GM18519 (cell line): Measurements from ENCODE around the gene FAM210A.
"Not testable (repeated sequence)": the region's sequence is repeated elsewhere in the genome, so short reads cannot be mapped to it uniquely, and the experiment has no call there.

Experiments
- ATAC-seq: cut with Tn5 transposase; IDR thresholded peaks from one replicate; pipeline ENCODE4 v1.9.1; 2021; ENCODE audit warnings: mild to moderate bottlenecking, moderate library complexity; ENCODE audit not compliant: unreplicated experiment, low FRiP score

Gene FAM210A

GRCh38 chr18:13726232-13726971 lies at the start of gene FAM210A, which contains the start of gene RNMT:
Gene FAM210A, minus strand, starts transcription at chr18:13726558. Its CDS starts 44,481 bp downstream, at chr18:13682077.
Gene RNMT, plus strand, starts transcription at chr18:13726673. Its CDS starts 4,845 bp downstream, at chr18:13731518.
- peak; percentile 86 for ATAC-seq

- ATAC-seq = no peak
These were observed 48.7 kb upstream of the FAM210A start for GRCh38 chr18:13775058-13775457.

- ATAC-seq = no peak
These were observed 36.5 kb upstream of the FAM210A start for GRCh38 chr18:13762690-13763439.

GRCh38 chr18:13760047-13760446 lies 33.7 kb upstream of the FAM210A start:
- no peak for ATAC-seq

- no peak for ATAC-seq
These were observed 32.3 kb upstream of the FAM210A start for GRCh38 chr18:13758622-13759021.

GRCh38 chr18:13756671-13757070 lies 30.3 kb upstream of the FAM210A start:
- no peak for ATAC-seq

- ATAC-seq = no peak
These were observed 29.9 kb upstream of the FAM210A start for GRCh38 chr18:13756261-13756660.

- not testable (repeated sequence) for ATAC-seq
These were observed 25.2 kb upstream of the FAM210A start for GRCh38 chr18:13751599-13751998.

- ATAC-seq = no peak
These were observed 20.3 kb upstream of the FAM210A start for GRCh38 chr18:13746633-13747032.

GRCh38 chr18:13745696-13746095 lies 19.3 kb upstream of the FAM210A start:
- ATAC-seq = no peak

- ATAC-seq = no peak
These were observed 9.3 kb upstream of the FAM210A start for GRCh38 chr18:13735681-13736080.

GRCh38 chr18:13730481-13730880 lies 4.1 kb upstream of the FAM210A start:
- ATAC-seq = no peak

- peak; percentile 3 for ATAC-seq
These were observed 594 bp upstream of the FAM210A start for GRCh38 chr18:13726972-13727331.

GRCh38 chr18:13725566-13726231 lies 659 bp downstream of the FAM210A start:
- ATAC-seq = no peak

- ATAC-seq = no peak
These were observed 5.5 kb downstream of the FAM210A start for GRCh38 chr18:13720847-13721246.

GRCh38 chr18:13720123-13720522 lies 6.2 kb downstream of the FAM210A start:
- no peak for ATAC-seq

- no peak for ATAC-seq
These were observed 9.4 kb downstream of the FAM210A start for GRCh38 chr18:13716916-13717315.

GRCh38 chr18:13715330-13715729 lies 11.0 kb downstream of the FAM210A start:
- ATAC-seq = no peak

GRCh38 chr18:13713455-13714055 lies 12.8 kb downstream of the FAM210A start:
- no peak for ATAC-seq

- no peak for ATAC-seq
These were observed 13.8 kb downstream of the FAM210A start for GRCh38 chr18:13712400-13713131.
